ENCODE data around the gene MEF2C. TPM values are rescaled to one million over a fixed set of nuclear protein-coding genes. Genes with fewer than 3 reads are reported as not detected.

MEF2C gene
- total RNA-seq, 4 donors from 2014 or later: 51.0 to 78.6 (median 65.7) TPM

GRCh38 chr5:88689668-88690408 is 193.1 kb downstream of the MEF2C start:
- Histone ChIP-seq H3K36me3 (no peaks in the 10 kb centered on the region), H3K4me1 (peaks cover 4 to 30% of the 10 kb centered on the region in 2 donors), H3K27ac (no peak overlapping the region), H3K4me3 (replicated peaks in 1 of 3) (no peak overlapping the region), H3K27me3 (peaks cover 92% of the 10 kb centered on the region), H3K9me3 (no peaks in the 10 kb centered on the region)
- intact Hi-C loops (cut with DNase I): loop anchor here (5.0 kb wide), 1 partner anchor 908 kb away; no protein-coding TSS in a partner anchor
- WGBS, 2 donors: 5 to 8% methylated on average over 22 to 24 of the region's 38 CpGs
- no peak for TF ChIP-seq POLR2A (IDR thresholded peaks at IDR 0.05)
- no peak for TF ChIP-seq CTCF (IDR thresholded peaks at IDR 0.05)
- DNase-seq: no peak

- 4 to 9% methylated on average over 16 to 23 of the region's 27 CpGs for WGBS, 2 donors
- no peak for TF ChIP-seq POLR2A (IDR thresholded peaks at IDR 0.05)
- TF ChIP-seq CTCF (IDR thresholded peaks at IDR 0.05): no peak
- H3K4me1 ChIP-seq: peaks cover 4 to 30% of the 10 kb centered on the region in 2 donors
- H3K36me3 ChIP-seq: no peaks in the 10 kb centered on the region
- H3K9me3 ChIP-seq: no peaks in the 10 kb centered on the region
- no peak overlapping the region for H3K4me3 ChIP-seq (replicated peaks in 1 of 3)
- no peak for DNase-seq
- H3K27me3 ChIP-seq: peaks cover 92% of the 10 kb centered on the region
- intact Hi-C loops (cut with DNase I): no loop called here
- H3K27ac ChIP-seq: no peak overlapping the region
These were observed 193.9 kb downstream of the MEF2C start for GRCh38 chr5:88688984-88689667.

- Histone ChIP-seq H3K4me1 (peaks cover 4 to 30% of the 10 kb centered on the region in 2 donors), H3K36me3 (no peaks in the 10 kb centered on the region), H3K4me3 (replicated peaks in 1 of 3) (no peak overlapping the region), H3K9me3 (no peaks in the 10 kb centered on the region), H3K27ac (no peak overlapping the region), H3K27me3 (peaks cover 91% of the 10 kb centered on the region)
- TF ChIP-seq CTCF (IDR thresholded peaks at IDR 0.05) (no peak), POLR2A (IDR thresholded peaks at IDR 0.05) (no peak)
- 12 to 14% methylated on average over 13 of the region's 13 CpGs for WGBS, 2 donors
- DNase-seq: no peak
- intact Hi-C loops (cut with DNase I): no loop called here
These were observed 194.6 kb downstream of the MEF2C start for GRCh38 chr5:88688156-88688983.

- no peak for DNase-seq
- Histone ChIP-seq H3K9me3 (no peaks in the 10 kb centered on the region), H3K4me1 (peaks cover 4 to 27% of the 10 kb centered on the region in 2 donors), H3K4me3 (replicated peaks in 1 of 3) (no peak overlapping the region), H3K27me3 (peaks cover 89% of the 10 kb centered on the region), H3K27ac (no peak overlapping the region), H3K36me3 (no peaks in the 10 kb centered on the region)
- 7 to 8% methylated on average over 11 of the region's 11 CpGs for WGBS, 2 donors
- TF ChIP-seq CTCF (IDR thresholded peaks at IDR 0.05) (no peak), POLR2A (IDR thresholded peaks at IDR 0.05) (no peak)
- intact Hi-C loops (cut with DNase I): no loop called here
These were observed 195.5 kb downstream of the MEF2C start for GRCh38 chr5:88687373-88687911.
